ENCODE results near the gene CALM3.

DNA sequence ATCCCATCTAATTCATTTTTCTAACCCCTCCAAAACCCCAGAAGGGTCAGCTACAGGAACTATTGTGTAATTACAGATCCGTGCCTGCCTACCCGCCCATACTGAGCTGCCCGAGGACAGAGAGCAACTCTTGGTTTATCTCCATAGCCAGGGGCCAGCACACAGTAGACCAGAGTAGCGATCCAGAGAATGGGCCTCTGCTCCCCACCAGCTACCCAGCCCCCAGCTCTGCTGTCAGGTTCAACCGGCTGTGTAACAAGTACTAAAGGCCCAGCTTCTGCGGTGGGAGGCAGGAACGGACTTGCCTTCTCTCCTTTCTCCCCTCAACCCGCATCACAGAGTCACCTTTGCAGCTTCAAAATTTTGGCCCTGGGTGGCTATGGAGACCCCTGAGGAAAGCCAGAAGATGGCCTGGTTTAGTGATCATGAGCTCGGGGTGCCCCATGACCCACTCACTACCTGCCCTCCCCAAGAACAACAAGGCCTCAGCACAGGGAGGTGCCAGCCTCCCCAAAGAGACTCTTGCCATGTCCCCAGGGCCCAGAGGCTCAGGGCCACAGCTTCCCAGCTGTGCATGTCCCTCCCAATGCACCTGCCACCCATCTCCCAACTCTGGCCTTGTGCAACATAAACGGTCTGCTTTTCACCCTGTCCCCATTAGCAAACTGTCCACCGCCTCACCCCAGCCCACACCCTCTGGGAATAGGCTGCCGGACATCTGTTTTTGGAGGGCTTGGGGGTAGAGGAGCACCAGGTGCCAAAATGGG is 5.7 kb downstream of the CALM3 start:
- TF ChIP-seq POLR2A (IDR thresholded peaks at IDR 0.05) (no peak), CTCF (IDR thresholded peaks at IDR 0.05) (no peak), POLR2AphosphoS5 (IDR thresholded peaks at IDR 0.05) (no peak)

Data from sigmoid colon (tissue), 4 donors.